Colon (tissue), 2 donors: Measurements from ENCODE around the gene DAZ3.
"Not testable (repeated sequence)": the region's sequence is repeated elsewhere in the genome, so short reads cannot be mapped to it uniquely, and the experiment has no call there.

ENCODE experiments used
- FAIRE-seq: peaks from 2 replicates; lab custom pipeline; 2012; peaks lifted over from hg19 to GRCh38; lab: Jason Lieb, UNC
- donor health status: control.
- donor health status: control.

Gene DAZ3

GRCh38 chrY:24813293-24813692 is at the start of gene DAZ3:
TSS of gene DAZ3 (minus strand) at chrY:24813393. CDS start at chrY:24813185, 208 bp downstream.
- not testable (repeated sequence) for FAIRE-seq

- FAIRE-seq: not testable (repeated sequence)
Observed at GRCh38 chrY:24833619-24834018, 20.4 kb upstream of the DAZ3 start, which contains the start of gene DAZ4. TSS of gene DAZ4 (plus strand) at chrY:24833919. CDS start at chrY:24834127, 208 bp downstream.

GRCh38 chrY:24825069-24825468 is 11.9 kb upstream of the DAZ3 start:
- not testable (repeated sequence) for FAIRE-seq

GRCh38 chrY:24824184-24824879 is 11.1 kb upstream of the DAZ3 start:
- not testable (repeated sequence) for FAIRE-seq

- not testable (repeated sequence) for FAIRE-seq
Observed at GRCh38 chrY:24821836-24822235, 8.6 kb upstream of the DAZ3 start.
